CD4-positive, alpha-beta T cell (primary cell): ENCODE results near the gene PDIA4. TPM values are rescaled to one million over a fixed set of nuclear protein-coding genes. Genes with fewer than 3 reads are reported as not detected.

Experiments used
- ATAC-seq: fragments of 200-7000 bp; cut with Tn5 transposase; one replicate; pipeline ENCODE4 v1.10.0; 2022; ENCODE audit warnings: mild to moderate bottlenecking; ENCODE audit not compliant: poor library complexity
- CTCF ChIA-PET: fragments of 350-600 bp; sonication (Branson Sonifier 250); formaldehyde crosslinking; loops from one replicate; lab custom pipeline; 2021; ENCODE audit warnings: antibody characterized with exemption, inconsistent platforms; lab: Charles Lee
- POLR2A ChIA-PET: fragments of 350-600 bp; sonication (Branson Sonifier 250); formaldehyde crosslinking; loops from one replicate; lab custom pipeline; 2021; ENCODE audit warnings: antibody characterized with exemption, inconsistent platforms; lab: Charles Lee
- DNase-seq, 14 experiments: peaks; one replicate each; pipeline ENCODE4 v3.0.0-alpha.2; 2013 to 2020; ENCODE audit warnings: mixed read lengths in 2 of 14
- H3K27ac ChIP-seq, 2 donors: one replicate each; pipeline versions ENCODE4 v1.5.1 to v1.7.0; 2013; ENCODE audit warnings: low read length in 2 of 2, low read depth in 1 of 2, mild to moderate bottlenecking in 1 of 2
- H3K27me3 ChIP-seq, 2 experiments: 1 replicate in 1 of 2; 2 replicates in 1 of 2; pipeline versions ENCODE4 v1.6.1 to v1.7.0; 2013; ENCODE audit warnings: low read length in 2 of 2, control low read depth in 1 of 2, mild to moderate bottlenecking in 1 of 2, moderate library complexity in 1 of 2; ENCODE audit not compliant: insufficient read depth in 2 of 2, control insufficient read depth in 1 of 2
- H3K36me3 ChIP-seq: one replicate; pipeline ENCODE4 v1.6.1; 2013; ENCODE audit warnings: low read length, control low read depth; ENCODE audit not compliant: insufficient read depth
- H3K4me1 ChIP-seq: one replicate; pipeline ENCODE4 v1.6.1; 2013; ENCODE audit warnings: low read length, control low read depth; ENCODE audit not compliant: insufficient read depth
- H3K4me3 ChIP-seq: one replicate; pipeline ENCODE4 v1.5.1; 2013; ENCODE audit warnings: mild to moderate bottlenecking, low read length, moderate library complexity
- H3K9me3 ChIP-seq, 2 experiments: 1 replicate in 1 of 2; 2 replicates in 1 of 2; pipeline versions ENCODE4 v1.6.1 to v1.7.0; 2013; ENCODE audit warnings: low read length in 2 of 2, mild to moderate bottlenecking in 2 of 2, control low read depth in 1 of 2, moderate library complexity in 1 of 2; ENCODE audit not compliant: control insufficient read depth in 1 of 2, insufficient read depth in 1 of 2
- H3K27ac Mint-ChIP-seq: one replicate; pipeline ENCODE4 v1.8.0; 2020; ENCODE audit warnings: mixed read lengths
- H3K27me3 Mint-ChIP-seq: one replicate; pipeline ENCODE4 v1.8.0; 2021; ENCODE audit warnings: mixed read lengths
- H3K36me3 Mint-ChIP-seq: one replicate; pipeline ENCODE4 v1.8.0; 2021; ENCODE audit warnings: low read depth, mixed read lengths
- H3K4me1 Mint-ChIP-seq: one replicate; pipeline ENCODE4 v1.8.0; 2021; ENCODE audit warnings: low read depth, mixed read lengths
- H3K4me3 Mint-ChIP-seq: one replicate; pipeline ENCODE4 v1.8.0; 2020; ENCODE audit warnings: mild to moderate bottlenecking, mixed read lengths
- H3K9me3 Mint-ChIP-seq: one replicate; pipeline ENCODE4 v1.8.0; 2020; ENCODE audit warnings: mixed read lengths
- CTCF ChIP-seq: fragments of 200-600 bp; IDR thresholded peaks from one replicate; pipeline ENCODE4 v1.8.0; 2022; ENCODE audit warnings: antibody characterized with exemption, mild to moderate bottlenecking
- intact Hi-C, 2 experiments: fragments of 100-400 bp; cut with DNase I in 1 of 2; cut with micrococcal nuclease in 1 of 2; formaldehyde crosslinking; loops; one replicate each; pipeline versions ENCODE4 v1.15.1 to v1.9.0; 2023 to 2025; cut with DNase I, micrococcal nuclease
- total RNA-seq, 174 experiments: library from RNA in 2 of 174; stranded (reverse) in 2 of 174; gene quantifications; one replicate each; pipeline ENCODE4 v1.2.3 and lab custom pipeline; 2021 to 2026

The PDIA4 gene
- total RNA-seq, 2 experiments from 2014 or later, result 19.5 to 19.9 TPM

GRCh38 chr7:149048805-149049204 lies 20.5 kb upstream of the PDIA4 start:
- intact Hi-C loops, result no loop called here
- Histone ChIP-seq H3K27me3 (no peaks in the 10 kb centered on the region), H3K27ac (no peak overlapping the region), H3K9me3 (no peaks in the 10 kb centered on the region), H3K4me1 (no peaks in the 10 kb centered on the region), H3K4me3 (no peak overlapping the region), H3K36me3 (no peaks in the 10 kb centered on the region)
- H3K9me3 Mint-ChIP-seq, result no peaks in the 10 kb centered on the region
- H3K27me3 Mint-ChIP-seq, result no peaks in the 10 kb centered on the region
- CTCF ChIA-PET, result no interaction called here
- TF ChIP-seq CTCF, result no peak
- DNase-seq (no peak), ATAC-seq (no peak)
- H3K4me1 Mint-ChIP-seq, result no peaks in the 10 kb centered on the region
- no peaks in the 10 kb centered on the region for H3K36me3 Mint-ChIP-seq
- POLR2A ChIA-PET, result no interaction called here
- H3K27ac Mint-ChIP-seq, result no peak overlapping the region
- no peak overlapping the region for H3K4me3 Mint-ChIP-seq

DNA sequence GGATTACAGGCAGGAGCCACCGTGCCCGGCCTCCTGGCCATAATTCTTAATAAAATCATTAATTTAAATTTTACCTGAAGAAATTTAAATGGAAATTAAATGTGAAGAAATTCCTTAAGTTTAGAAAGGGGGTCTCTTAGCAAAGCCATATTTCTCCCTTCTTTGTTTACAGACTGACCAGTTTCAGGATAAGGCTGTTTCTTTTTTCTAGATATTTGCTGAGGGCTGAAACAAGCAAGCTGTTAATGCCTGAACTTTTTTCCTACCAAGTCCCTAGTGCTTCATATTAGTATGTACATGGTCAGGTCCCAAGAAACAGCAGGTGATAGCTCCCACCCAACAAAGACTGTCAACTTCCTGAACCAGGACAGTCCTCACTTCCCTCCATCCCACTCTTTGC lies 18.1 kb upstream of the PDIA4 start:
- no peaks in the 10 kb centered on the region for H3K27me3 Mint-ChIP-seq
- Histone ChIP-seq H3K9me3 (no peaks in the 10 kb centered on the region), H3K4me1 (no peaks in the 10 kb centered on the region), H3K36me3 (no peaks in the 10 kb centered on the region), H3K4me3 (no peak overlapping the region), H3K27me3 (no peaks in the 10 kb centered on the region), H3K27ac (no peak overlapping the region)
- DNase-seq (no peak), ATAC-seq (no peak)
- TF ChIP-seq CTCF, result no peak
- ChIA-PET POLR2A (no interaction called here), CTCF (interaction anchor here (0.7 kb wide), 1 partner anchor 348 kb away, joined by 4 read pairs; no protein-coding TSS in a partner anchor)
- intact Hi-C loops, result no loop called here
- H3K9me3 Mint-ChIP-seq, result no peaks in the 10 kb centered on the region
- H3K4me3 Mint-ChIP-seq, result no peak overlapping the region
- H3K36me3 Mint-ChIP-seq, result no peaks in the 10 kb centered on the region
- no peaks in the 10 kb centered on the region for H3K4me1 Mint-ChIP-seq
- H3K27ac Mint-ChIP-seq, result no peak overlapping the region

GRCh38 chr7:149043936-149044335 lies 15.6 kb upstream of the PDIA4 start:
- no peaks in the 10 kb centered on the region for H3K27me3 Mint-ChIP-seq
- no peaks in the 10 kb centered on the region for H3K4me1 ChIP-seq
- no peaks in the 10 kb centered on the region for H3K4me1 Mint-ChIP-seq
- no peak overlapping the region for H3K4me3 ChIP-seq
- no peaks in the 10 kb centered on the region for H3K27me3 ChIP-seq
- no peak overlapping the region for H3K27ac Mint-ChIP-seq
- CTCF ChIA-PET, result no interaction called here
- H3K9me3 Mint-ChIP-seq, result no peaks in the 10 kb centered on the region
- no peak for TF ChIP-seq CTCF
- DNase-seq (no peak), ATAC-seq (no peak)
- no peaks in the 10 kb centered on the region for H3K36me3 Mint-ChIP-seq
- H3K4me3 Mint-ChIP-seq, result no peak overlapping the region
- intact Hi-C loops, result no loop called here
- H3K9me3 ChIP-seq, result no peaks in the 10 kb centered on the region
- POLR2A ChIA-PET, result no interaction called here
- no peak overlapping the region for H3K27ac ChIP-seq
- no peaks in the 10 kb centered on the region for H3K36me3 ChIP-seq
